Effector CD4-positive, alpha-beta T cell (primary cell): ENCODE results near the gene ZNF646.
"Not testable (repeated sequence)": the region's sequence is repeated elsewhere in the genome, so short reads cannot be mapped to it uniquely, and the experiment has no call there.

ENCODE experiments used
- DNase-seq: peaks from one replicate; pipeline ENCODE4 v3.0.0-alpha.2; 2020

The ZNF646 gene

DNA sequence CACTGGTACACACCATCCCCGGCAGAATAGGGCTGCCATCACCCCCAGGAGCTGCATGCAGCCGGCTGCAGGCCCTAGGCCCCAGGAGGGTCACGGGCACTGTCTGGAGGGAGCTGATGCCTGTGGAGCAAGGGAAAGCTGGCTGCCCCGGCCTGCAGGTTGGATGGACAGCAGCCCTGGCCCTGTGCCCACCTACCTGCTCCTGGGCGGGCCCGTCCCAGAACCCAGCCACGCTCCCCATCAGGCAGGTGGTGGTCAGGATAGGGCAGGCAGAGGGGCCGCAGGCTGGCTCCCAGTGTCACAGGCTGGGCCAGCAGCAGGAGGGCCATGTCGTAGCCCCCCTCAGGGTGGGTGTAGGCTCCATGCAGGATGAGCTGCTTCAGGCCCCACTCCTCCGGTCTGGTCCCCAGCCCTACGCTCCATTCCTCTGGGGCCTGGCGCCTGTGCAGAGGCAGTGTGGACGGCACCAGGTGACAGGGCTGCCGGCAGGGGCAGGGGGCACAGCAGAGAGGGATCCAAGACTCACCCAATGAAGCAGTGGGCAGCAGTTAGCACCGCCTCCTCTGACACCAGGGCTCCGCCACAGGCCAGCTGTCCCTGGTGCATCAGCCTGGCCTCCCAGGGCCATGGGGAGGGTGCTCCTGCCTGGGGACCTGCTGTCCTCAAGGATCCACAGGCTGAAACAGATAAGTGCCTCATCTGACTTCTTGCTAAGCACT lies 10.5 kb downstream of the ZNF646 start:
- no peak for DNase-seq

- no peak for DNase-seq
Measured at GRCh38 chr16:31085411-31085810, 11.2 kb downstream of the ZNF646 start.

DNA sequence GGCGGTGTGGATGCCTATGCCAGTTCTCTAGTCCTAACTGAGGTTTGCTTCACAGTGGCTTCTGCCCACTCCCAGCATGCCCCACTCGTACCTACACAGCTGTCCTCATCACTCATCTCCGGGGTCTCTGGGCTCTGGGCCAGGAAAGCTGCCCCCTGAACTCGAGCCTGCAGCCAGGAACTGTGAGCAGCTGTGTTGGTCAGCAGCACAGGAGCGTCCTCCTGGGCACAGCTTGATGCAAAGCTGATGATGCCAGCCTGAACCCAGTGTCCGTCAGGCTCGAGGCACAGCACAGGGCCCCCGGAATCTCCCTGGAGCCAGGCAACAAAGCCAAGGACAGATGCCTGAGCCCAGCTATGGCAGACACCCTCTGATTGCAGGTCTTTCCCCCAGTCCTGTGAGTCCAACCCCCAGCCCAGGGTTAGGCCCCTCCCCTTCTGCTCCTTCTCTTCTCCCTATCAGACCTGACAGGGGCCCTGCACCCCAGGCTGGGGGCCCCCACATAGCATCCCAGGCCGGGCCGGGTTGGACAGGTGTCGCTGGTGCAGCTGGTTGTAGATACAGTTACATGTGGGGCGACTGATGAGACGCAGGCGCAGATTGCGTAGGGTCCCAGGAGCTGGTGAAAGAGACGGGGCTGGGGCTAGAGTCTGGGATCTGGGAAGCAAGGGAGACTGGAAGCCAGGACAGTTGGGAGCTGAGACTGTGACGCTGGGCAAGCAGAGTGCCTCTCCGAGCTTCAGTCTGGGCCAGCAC lies 11.8 kb downstream of the ZNF646 start:
- no peak for DNase-seq

GRCh38 chr16:31086629-31086906 lies 12.3 kb downstream of the ZNF646 start:
- no peak for DNase-seq

GRCh38 chr16:31087481-31087880 lies 13.3 kb downstream of the ZNF646 start:
- DNase-seq: no peak

DNA sequence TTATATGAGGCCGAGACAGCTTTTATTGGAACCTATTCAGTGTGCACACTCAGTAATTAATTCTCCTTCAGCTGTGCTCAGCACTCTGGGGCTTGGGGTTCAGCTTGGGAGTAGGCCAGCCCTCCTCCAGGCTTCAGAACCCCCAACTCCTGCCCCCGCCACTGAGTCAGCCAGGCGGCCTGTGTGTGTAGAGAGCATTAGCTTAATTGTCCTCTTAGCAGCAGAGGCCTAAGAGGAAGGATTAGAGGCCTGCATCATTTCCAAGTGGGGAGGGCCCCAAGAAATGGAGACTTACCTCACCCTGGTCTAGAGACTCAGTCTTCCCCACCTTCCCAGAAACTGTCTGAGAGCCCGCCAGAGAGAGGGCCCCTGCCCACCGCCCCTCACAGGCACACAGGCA lies 13.7 kb downstream of the ZNF646 start:
- DNase-seq: no peak

GRCh38 chr16:31088459-31089183 lies 14.4 kb downstream of the ZNF646 start, which contains the start of gene PRSS53:
TSS of gene PRSS53 (minus strand) at chr16:31088943. CDS start at chr16:31088809, 134 bp downstream.
- DNase-seq: no peak

DNA sequence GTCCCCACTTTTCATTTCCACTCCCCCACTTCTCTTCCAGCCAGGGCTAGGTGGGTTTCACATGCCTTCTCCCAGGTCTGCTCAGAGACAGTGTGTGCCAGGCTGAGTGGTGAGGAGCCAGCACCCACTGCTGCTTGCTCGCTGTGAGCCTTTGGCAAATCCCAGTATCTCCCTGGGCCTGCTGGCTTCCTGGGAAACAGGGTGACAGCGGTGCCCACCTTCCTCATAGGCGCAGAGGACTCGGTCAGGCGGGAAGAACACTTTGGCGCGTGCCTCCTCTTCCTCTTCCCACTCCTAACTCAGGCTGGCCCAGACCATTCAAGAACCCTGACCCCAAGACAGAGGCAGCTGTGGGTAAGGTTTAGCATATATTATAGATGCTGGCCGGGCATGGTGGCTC lies 15.0 kb downstream of the ZNF646 start:
- no peak for DNase-seq

GRCh38 chr16:31090540-31090939 lies 16.3 kb downstream of the ZNF646 start:
- DNase-seq: no peak

DNA sequence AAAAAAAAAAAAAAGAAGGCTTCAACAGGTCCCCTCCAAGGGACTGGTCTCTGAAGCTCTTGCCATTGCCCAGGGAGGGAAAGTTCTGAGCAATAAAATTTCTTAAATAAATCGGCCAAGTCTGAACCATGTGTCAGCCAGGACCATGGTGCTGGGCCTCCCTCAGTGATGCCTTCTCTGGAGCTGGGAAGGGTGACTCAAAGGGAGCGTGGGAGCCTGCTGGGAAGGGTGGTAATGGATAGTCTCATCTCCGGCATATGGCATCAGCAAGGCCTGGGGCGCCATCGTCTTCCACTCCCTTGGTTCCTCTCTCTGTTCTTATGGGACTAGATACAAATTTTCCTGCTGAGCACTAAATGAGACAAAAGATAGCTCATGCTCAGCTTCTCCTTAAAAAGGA lies 18.1 kb downstream of the ZNF646 start:
- no peak for DNase-seq

DNA sequence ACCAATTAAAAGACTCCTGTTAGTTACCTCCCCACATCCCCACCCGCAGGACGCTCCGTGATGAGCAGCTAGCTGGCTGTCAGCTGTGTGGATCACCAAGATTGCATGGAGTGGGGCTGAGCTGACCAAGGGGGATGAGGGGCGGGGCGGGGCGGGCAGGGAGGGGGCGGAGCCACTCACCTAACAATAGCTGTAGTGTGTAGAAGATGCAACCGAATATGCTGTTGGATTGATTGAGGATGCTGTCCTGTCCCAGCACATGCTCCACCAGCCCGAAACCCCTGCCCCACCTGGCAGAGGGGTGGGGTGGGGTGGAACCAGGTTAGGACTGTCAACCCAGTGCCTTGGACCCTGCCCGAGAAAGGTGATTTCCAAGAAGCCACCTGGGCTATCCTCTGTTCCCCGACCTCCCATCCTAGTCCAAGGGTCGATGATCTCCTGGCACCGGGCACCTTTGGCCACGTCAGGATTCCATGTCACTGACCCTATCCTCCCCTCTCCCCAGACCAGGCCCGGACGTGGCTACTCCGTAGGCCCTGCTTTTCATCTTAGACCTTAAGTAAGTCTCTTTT lies 19.0 kb downstream of the ZNF646 start:
- no peak for DNase-seq

DNA sequence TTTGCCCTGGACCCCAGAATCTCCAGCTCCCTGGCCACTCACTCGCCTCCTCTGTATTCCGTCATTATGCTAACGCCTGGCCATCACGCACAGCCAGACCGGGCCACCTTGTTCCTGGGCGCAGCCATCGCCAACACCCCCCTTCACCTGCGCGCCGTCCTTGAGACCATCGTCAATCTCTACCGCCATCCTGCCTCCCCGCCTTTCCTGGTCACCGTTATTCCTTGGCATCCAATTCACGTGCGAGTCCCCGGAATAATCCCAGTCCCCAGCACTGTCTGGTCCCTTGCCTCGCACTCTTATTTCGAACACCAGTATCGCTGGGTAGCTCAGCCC lies 19.8 kb downstream of the ZNF646 start:
- no peak for DNase-seq

DNA sequence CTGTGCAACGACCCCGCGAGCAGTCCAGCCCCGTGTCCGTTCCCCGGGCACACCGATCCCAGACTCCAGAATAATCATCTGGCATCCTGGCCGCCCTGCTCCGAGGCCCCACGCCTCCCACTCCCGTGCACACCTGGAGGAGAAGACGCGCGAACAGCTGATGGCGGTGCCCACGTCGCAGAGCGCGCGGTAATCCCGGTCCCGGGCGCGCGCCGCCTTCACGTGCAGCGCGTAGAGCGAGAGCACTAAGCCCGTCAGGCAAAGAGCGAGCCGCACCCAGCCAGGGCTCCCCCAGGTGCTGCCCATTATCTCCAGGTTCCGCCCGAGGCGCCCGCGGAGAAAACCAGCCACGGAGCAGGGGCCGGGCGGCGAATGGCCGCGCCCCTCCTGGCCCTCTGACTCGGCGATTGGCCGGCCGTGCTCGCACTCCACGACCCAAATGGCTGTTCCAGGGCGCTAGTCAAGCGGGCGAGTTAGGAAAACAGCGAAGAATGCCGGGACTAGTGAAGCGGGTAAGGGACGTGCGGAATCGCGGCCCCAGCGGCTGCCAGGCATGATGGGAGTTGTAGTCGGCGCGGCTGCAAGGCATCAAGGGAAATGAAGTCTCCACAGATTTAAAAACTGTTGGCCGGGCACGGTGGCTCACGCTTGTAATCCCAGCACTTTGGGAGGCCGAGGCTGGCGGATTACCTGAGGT lies 20.4 kb downstream of the ZNF646 start, which contains the start of gene VKORC1:
Gene VKORC1, minus strand, starts transcription at position 374 of the 697 bp plus-strand sequence. Its CDS starts 68 bp downstream, at position 306.
- DNase-seq: peak; percentile 81

- DNase-seq: no peak
Measured at GRCh38 chr16:31099860-31100638, 25.8 kb downstream of the ZNF646 start.

DNA sequence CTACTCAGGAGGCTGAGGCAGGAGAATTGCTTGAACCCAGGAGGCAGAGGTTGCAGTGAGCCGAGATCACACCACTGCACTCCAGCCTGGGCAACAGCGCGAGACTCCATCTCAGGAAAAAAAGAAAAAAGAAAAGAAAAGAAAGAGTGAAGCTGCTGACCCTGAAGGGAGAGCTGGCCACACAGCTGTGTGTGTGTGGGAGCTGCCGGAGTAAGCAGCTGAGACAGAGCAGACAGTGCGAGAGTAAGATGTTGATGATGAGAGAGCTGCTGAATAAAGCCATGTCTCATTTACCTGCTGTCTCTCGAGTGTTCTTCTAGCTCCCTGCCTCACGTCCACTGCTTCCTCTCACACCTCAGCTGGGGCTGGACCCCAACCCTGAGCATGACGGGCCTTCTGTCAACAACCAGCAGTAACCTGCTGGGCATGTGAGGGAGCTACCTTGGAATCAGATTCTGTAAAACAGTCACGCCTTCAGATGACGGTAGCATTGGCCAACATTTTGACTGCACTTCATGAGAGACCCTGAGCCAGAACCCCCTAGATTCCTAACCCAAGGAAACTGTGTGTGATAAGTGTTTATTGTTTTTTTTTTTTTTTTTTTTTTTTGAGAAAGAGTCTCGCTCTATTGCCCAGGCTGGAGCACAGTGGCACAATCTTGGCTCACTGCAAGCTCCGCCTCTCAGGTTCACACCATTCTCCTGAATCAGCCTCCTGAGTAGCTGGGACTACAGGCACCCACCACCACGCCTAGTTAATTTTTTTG lies 26.8 kb downstream of the ZNF646 start:
- not testable (repeated sequence) for DNase-seq

- DNase-seq: peak; percentile 68
Measured at GRCh38 chr16:31105677-31106213, 31.5 kb downstream of the ZNF646 start.

DNA sequence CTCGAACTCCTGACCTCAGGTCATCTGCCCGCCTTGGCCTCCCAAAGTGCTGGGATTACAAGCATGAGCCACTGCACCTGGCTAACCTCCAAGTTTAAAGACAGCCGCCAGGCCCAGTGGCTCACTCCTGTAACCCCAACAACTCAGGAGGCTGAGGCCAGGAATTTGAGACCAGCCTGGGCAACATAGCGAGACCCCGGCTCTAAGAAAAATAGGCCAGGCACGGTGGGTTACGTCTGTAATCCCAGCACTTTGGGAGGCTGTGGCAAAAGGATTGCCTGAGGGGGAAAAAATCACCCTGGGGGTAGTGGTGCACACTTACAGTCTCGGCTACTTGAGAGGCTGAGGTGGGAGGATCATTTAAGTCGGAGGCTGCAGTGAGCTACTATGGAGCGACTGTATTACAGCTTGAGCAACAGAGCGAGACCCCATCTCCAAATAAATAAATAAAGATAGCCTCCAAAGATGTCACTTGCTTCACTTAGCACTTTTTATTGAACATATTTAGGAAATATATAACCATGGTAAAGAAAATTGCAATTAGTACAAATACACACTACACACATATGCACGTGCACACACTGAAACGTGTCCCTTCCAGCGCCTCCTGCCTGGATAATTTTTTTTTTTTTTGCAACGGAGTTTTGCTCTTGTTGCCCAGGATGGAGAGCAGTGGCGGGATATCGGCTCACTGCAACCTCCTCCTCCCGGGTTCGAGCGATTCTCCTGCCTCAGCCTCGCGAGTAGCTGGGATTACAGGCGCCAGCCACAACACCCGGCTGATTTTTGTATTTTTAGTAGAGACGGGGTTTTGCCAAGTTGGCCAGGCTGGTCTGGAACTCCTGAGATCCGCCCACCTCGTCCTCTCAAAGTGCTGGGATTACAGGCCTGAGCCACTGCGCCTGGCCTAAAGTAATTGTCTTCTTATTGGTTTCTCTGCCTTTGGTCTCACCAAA lies 32.6 kb downstream of the ZNF646 start:
- no peak for DNase-seq

DNA sequence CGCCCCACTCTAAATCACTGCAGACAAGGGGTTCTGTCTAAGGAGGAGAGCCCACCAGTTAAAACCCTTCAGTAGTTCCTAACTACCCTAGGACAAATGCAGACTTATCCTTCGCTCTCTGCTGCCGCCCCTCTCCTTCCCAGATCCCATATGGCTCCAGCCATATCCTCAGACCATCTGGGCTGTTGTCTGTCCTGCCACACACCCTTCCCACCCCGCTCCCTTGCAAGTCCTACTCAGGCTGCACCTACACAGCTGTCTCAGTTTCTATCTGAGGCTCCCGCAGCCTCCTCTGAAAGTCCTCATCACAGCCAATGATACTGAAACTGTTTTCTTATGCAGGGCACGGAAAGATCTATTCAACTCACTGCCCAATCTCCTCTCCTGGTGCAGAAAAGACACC lies 33.2 kb downstream of the ZNF646 start:
- no peak for DNase-seq

- peak; percentile 33 for DNase-seq
Measured at GRCh38 chr16:31108035-31108793, 34.0 kb downstream of the ZNF646 start, which contains the start of gene BCKDK. TSS of gene BCKDK (plus strand) at chr16:31108386. CDS start at chr16:31109224, 838 bp downstream.
